HEK293 (cell line): ENCODE results near the gene POM121L2.

Experiments used
- EGR2 ChIP-seq: fragments of 450-650 bp; formaldehyde crosslinking; IDR thresholded peaks from 2 replicates; pipeline ENCODE4 v1.5.1; 2016; ENCODE audit warnings: low read depth, missing biosample characterization, missing genetic modification characterization
- KLF7 ChIP-seq: fragments of 450-650 bp; formaldehyde crosslinking; IDR thresholded peaks from 2 replicates; pipeline ENCODE4 v1.5.1; 2016; ENCODE audit warnings: missing biosample characterization, missing genetic modification characterization, borderline replicate concordance
- MYNN ChIP-seq: fragments of 450-650 bp; formaldehyde crosslinking; IDR thresholded peaks from 2 replicates; pipeline ENCODE4 v1.5.1; 2016; ENCODE audit warnings: missing biosample characterization, missing genetic modification characterization, borderline replicate concordance
- MZF1 ChIP-seq: fragments of 450-650 bp; formaldehyde crosslinking; IDR thresholded peaks from 2 replicates; pipeline ENCODE4 v1.5.1; 2017; ENCODE audit warnings: missing biosample characterization, missing genetic modification characterization, borderline replicate concordance
- SCRT2 ChIP-seq: fragments of 450-650 bp; formaldehyde crosslinking; IDR thresholded peaks from 2 replicates; pipeline ENCODE4 v1.5.1; 2016; ENCODE audit warnings: missing biosample characterization, missing genetic modification characterization
- SP3 ChIP-seq: fragments of 450-650 bp; formaldehyde crosslinking; IDR thresholded peaks from 2 replicates; pipeline ENCODE4 v1.5.1; 2016; ENCODE audit warnings: missing biosample characterization, missing genetic modification characterization
- SP7 ChIP-seq: fragments of 450-650 bp; formaldehyde crosslinking; IDR thresholded peaks from 2 replicates; pipeline ENCODE4 v1.5.1; 2016; ENCODE audit warnings: missing biosample characterization, missing genetic modification characterization
- TRIM28 ChIP-seq: IDR thresholded peaks from 2 replicates; pipeline ENCODE4 v1.6.1; 2011; ENCODE audit warnings: low read length, control low read depth, borderline replicate concordance
- ZBTB20 ChIP-seq: fragments of 450-650 bp; formaldehyde crosslinking; IDR thresholded peaks from 2 replicates; pipeline ENCODE4 v1.5.1; 2016; ENCODE audit warnings: missing biosample characterization, missing genetic modification characterization
- ZBTB21 ChIP-seq: fragments of 450-650 bp; formaldehyde crosslinking; IDR thresholded peaks from 2 replicates; pipeline ENCODE4 v1.5.1; 2017; ENCODE audit warnings: missing biosample characterization, missing genetic modification characterization
- ZBTB7A ChIP-seq: fragments of 450-650 bp; formaldehyde crosslinking; IDR thresholded peaks from 2 replicates; pipeline ENCODE4 v1.5.1; 2016; ENCODE audit warnings: low read depth, missing biosample characterization, missing genetic modification characterization
- ZNF157 ChIP-seq: fragments of 450-650 bp; formaldehyde crosslinking; IDR thresholded peaks from 2 replicates; pipeline ENCODE4 v1.5.1; 2016; ENCODE audit warnings: missing biosample characterization, missing genetic modification characterization
- ZNF221 ChIP-seq: fragments of 450-650 bp; formaldehyde crosslinking; IDR thresholded peaks from 2 replicates; pipeline ENCODE4 v1.5.1; 2017; ENCODE audit warnings: missing biosample characterization, missing genetic modification characterization, borderline replicate concordance
- ZNF366 ChIP-seq: fragments of 450-650 bp; formaldehyde crosslinking; conservative IDR thresholded peaks from 2 replicates; pipeline ENCODE4 v1.5.1; 2016; ENCODE audit warnings: missing biosample characterization, missing genetic modification characterization
- ZNF544 ChIP-seq: fragments of 450-650 bp; formaldehyde crosslinking; IDR thresholded peaks from 2 replicates; pipeline ENCODE4 v1.5.0; 2017; ENCODE audit warnings: missing biosample characterization, missing genetic modification characterization
- ZNF600 ChIP-seq: fragments of 450-650 bp; formaldehyde crosslinking; IDR thresholded peaks from 2 replicates; pipeline ENCODE4 v1.5.1; 2016; ENCODE audit warnings: missing biosample characterization, missing genetic modification characterization
- ZNF623 ChIP-seq: fragments of 450-650 bp; formaldehyde crosslinking; IDR thresholded peaks from 2 replicates; pipeline ENCODE4 v1.5.1; 2016; ENCODE audit warnings: missing biosample characterization, missing genetic modification characterization
- ZNF76 ChIP-seq: fragments of 450-650 bp; formaldehyde crosslinking; IDR thresholded peaks from 2 replicates; pipeline ENCODE4; 2016; ENCODE audit warnings: low read depth, missing biosample characterization, missing genetic modification characterization, borderline replicate concordance
- ZSCAN23 ChIP-seq: fragments of 450-650 bp; formaldehyde crosslinking; IDR thresholded peaks from 2 replicates; pipeline ENCODE4 v1.5.1; 2016; ENCODE audit warnings: missing biosample characterization, missing genetic modification characterization
- ZXDB ChIP-seq: fragments of 450-650 bp; formaldehyde crosslinking; IDR thresholded peaks from 2 replicates; pipeline ENCODE4 v1.5.1; 2016; ENCODE audit warnings: missing biosample characterization, missing genetic modification characterization
- TF ChIP-seq, protein P1 (sequence below): fragments of 450-650 bp; formaldehyde crosslinking; IDR thresholded peaks from 2 replicates; pipeline ENCODE4 v1.5.1; 2016; ENCODE audit warnings: missing biosample characterization, missing genetic modification characterization
- TF ChIP-seq, protein P2 (sequence below): fragments of 450-650 bp; formaldehyde crosslinking; conservative IDR thresholded peaks from 2 replicates; pipeline ENCODE4 v1.5.1; 2016; ENCODE audit warnings: low read depth, missing biosample characterization, missing genetic modification characterization
- TF ChIP-seq, protein P3 (sequence below): fragments of 450-650 bp; formaldehyde crosslinking; IDR thresholded peaks from 2 replicates; pipeline ENCODE4 v1.5.1; 2016; ENCODE audit warnings: missing biosample characterization, missing genetic modification characterization, borderline replicate concordance
- TF ChIP-seq, protein P4 (sequence below): fragments of 450-650 bp; formaldehyde crosslinking; IDR thresholded peaks from 2 replicates; pipeline ENCODE4 v1.5.1; 2017; ENCODE audit warnings: missing biosample characterization, mild to moderate bottlenecking, missing genetic modification characterization, moderate library complexity
- TF ChIP-seq, protein P5 (sequence below): fragments of 450-650 bp; formaldehyde crosslinking; IDR thresholded peaks from 2 replicates; pipeline ENCODE4 v1.5.1; 2017; ENCODE audit warnings: missing biosample characterization, missing genetic modification characterization
- TF ChIP-seq, protein P6 (sequence below): fragments of 450-650 bp; formaldehyde crosslinking; IDR thresholded peaks from 2 replicates; pipeline ENCODE4 v1.5.1; 2016; ENCODE audit warnings: missing biosample characterization, missing genetic modification characterization, low read depth
- TF ChIP-seq, protein P7 (sequence below): fragments of 450-650 bp; IDR thresholded peaks from 2 replicates; pipeline ENCODE4 v1.5.1; 2018; ENCODE audit warnings: missing biosample characterization, mild to moderate bottlenecking, missing genetic modification characterization

The POM121L2 gene

DNA sequence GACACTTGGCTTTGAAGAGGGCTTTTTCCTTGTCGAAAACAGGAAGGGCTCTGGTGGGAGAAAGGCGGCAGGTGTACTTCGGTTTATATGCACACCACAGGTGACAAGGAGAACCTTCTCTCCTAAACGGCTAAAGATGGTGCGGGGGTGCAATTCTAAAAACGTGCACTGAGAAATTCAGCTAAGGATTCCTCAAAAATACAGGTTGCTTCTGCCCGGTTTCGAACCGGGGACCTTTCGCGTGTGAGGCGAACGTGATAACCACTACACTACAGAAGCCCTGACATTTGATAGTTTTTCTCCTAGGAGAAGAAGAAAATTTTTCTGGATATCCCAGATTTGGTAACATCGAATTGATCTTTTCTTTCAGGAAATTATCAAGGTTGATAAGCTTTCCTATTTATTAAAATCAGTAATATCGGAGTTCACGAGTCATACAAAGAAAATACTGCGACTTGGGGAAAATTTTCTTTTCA, 32.0 kb downstream of the POM121L2 start (continued):
- TF ChIP-seq, protein P1, sequence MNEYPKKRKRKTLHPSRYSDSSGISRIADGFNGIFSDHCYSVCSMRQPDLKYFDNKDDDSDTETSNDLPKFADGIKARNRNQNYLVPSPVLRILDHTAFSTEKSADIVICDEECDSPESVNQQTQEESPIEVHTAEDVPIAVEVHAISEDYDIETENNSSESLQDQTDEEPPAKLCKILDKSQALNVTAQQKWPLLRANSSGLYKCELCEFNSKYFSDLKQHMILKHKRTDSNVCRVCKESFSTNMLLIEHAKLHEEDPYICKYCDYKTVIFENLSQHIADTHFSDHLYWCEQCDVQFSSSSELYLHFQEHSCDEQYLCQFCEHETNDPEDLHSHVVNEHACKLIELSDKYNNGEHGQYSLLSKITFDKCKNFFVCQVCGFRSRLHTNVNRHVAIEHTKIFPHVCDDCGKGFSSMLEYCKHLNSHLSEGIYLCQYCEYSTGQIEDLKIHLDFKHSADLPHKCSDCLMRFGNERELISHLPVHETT = peak; percentile 69
- TF ChIP-seq TRIM28 (no peak), ZSCAN23 (tag by site-specific recombination) (no peak), ZNF623 (tag by site-specific recombination) (no peak; the same call in 1 of the 2 replicates), EGR2 (tag by site-specific recombination) (no peak), ZBTB21 (no peak), ZBTB20 (no peak), SP7 (peak; percentile 38; the same call in 1 of the 2 replicates), ZNF544 (no peak), ZNF366 (tag by site-specific recombination) (peak; percentile 79), ZNF221 (tag by site-specific recombination) (peak; percentile 35; the same call in 1 of the 2 replicates), SCRT2 (tag by site-specific recombination) (peak; percentile 46; the same call in 1 of the 2 replicates), ZNF157 (tag by site-specific recombination) (no peak), ZXDB (tag by site-specific recombination) (peak; percentile 45; the same call in 1 of the 2 replicates), ZNF600 (no peak), ZNF76 (tag by site-specific recombination) (no peak), KLF7 (tag by site-specific recombination) (no peak), SP3 (tag by site-specific recombination) (no peak; the same call in none of the 2 replicates), MZF1 (no peak), ZBTB7A (tag by site-specific recombination) (no peak), MYNN (tag by site-specific recombination) (no peak)
- TF ChIP-seq, protein P2, sequence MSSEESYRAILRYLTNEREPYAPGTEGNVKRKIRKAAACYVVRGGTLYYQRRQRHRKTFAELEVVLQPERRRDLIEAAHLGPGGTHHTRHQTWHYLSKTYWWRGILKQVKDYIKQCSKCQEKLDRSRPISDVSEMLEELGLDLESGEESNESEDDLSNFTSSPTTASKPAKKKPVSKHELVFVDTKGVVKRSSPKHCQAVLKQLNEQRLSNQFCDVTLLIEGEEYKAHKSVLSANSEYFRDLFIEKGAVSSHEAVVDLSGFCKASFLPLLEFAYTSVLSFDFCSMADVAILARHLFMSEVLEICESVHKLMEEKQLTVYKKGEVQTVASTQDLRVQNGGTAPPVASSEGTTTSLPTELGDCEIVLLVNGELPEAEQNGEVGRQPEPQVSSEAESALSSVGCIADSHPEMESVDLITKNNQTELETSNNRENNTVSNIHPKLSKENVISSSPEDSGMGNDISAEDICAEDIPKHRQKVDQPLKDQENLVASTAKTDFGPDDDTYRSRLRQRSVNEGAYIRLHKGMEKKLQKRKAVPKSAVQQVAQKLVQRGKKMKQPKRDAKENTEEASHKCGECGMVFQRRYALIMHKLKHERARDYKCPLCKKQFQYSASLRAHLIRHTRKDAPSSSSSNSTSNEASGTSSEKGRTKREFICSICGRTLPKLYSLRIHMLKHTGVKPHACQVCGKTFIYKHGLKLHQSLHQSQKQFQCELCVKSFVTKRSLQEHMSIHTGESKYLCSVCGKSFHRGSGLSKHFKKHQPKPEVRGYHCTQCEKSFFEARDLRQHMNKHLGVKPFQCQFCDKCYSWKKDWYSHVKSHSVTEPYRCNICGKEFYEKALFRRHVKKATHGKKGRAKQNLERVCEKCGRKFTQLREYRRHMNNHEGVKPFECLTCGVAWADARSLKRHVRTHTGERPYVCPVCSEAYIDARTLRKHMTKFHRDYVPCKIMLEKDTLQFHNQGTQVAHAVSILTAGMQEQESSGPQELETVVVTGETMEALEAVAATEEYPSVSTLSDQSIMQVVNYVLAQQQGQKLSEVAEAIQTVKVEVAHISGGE (tag by site-specific recombination) = peak; percentile 50; the same call in 1 of the 2 replicates
- TF ChIP-seq, protein P3, sequence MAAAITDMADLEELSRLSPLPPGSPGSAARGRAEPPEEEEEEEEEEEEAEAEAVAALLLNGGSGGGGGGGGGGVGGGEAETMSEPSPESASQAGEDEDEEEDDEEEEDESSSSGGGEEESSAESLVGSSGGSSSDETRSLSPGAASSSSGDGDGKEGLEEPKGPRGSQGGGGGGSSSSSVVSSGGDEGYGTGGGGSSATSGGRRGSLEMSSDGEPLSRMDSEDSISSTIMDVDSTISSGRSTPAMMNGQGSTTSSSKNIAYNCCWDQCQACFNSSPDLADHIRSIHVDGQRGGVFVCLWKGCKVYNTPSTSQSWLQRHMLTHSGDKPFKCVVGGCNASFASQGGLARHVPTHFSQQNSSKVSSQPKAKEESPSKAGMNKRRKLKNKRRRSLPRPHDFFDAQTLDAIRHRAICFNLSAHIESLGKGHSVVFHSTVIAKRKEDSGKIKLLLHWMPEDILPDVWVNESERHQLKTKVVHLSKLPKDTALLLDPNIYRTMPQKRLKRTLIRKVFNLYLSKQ (tag by site-specific recombination) = no peak
- TF ChIP-seq, protein P4, sequence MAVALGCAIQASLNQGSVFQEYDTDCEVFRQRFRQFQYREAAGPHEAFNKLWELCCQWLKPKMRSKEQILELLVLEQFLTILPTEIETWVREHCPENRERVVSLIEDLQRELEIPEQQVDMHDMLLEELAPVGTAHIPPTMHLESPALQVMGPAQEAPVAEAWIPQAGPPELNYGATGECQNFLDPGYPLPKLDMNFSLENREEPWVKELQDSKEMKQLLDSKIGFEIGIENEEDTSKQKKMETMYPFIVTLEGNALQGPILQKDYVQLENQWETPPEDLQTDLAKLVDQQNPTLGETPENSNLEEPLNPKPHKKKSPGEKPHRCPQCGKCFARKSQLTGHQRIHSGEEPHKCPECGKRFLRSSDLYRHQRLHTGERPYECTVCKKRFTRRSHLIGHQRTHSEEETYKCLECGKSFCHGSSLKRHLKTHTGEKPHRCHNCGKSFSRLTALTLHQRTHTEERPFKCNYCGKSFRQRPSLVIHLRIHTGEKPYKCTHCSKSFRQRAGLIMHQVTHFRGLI = no peak; the same call in 1 of the 2 replicates
- TF ChIP-seq, protein P5, sequence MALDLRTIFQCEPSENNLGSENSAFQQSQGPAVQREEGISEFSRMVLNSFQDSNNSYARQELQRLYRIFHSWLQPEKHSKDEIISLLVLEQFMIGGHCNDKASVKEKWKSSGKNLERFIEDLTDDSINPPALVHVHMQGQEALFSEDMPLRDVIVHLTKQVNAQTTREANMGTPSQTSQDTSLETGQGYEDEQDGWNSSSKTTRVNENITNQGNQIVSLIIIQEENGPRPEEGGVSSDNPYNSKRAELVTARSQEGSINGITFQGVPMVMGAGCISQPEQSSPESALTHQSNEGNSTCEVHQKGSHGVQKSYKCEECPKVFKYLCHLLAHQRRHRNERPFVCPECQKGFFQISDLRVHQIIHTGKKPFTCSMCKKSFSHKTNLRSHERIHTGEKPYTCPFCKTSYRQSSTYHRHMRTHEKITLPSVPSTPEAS (tag by site-specific recombination) = 0 out of 2 replicates have a peak, but pooled peaks have one; percentile 6
- TF ChIP-seq, protein P6, sequence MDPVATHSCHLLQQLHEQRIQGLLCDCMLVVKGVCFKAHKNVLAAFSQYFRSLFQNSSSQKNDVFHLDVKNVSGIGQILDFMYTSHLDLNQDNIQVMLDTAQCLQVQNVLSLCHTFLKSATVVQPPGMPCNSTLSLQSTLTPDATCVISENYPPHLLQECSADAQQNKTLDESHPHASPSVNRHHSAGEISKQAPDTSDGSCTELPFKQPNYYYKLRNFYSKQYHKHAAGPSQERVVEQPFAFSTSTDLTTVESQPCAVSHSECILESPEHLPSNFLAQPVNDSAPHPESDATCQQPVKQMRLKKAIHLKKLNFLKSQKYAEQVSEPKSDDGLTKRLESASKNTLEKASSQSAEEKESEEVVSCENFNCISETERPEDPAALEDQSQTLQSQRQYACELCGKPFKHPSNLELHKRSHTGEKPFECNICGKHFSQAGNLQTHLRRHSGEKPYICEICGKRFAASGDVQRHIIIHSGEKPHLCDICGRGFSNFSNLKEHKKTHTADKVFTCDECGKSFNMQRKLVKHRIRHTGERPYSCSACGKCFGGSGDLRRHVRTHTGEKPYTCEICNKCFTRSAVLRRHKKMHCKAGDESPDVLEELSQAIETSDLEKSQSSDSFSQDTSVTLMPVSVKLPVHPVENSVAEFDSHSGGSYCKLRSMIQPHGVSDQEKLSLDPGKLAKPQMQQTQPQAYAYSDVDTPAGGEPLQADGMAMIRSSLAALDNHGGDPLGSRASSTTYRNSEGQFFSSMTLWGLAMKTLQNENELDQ (tag by site-specific recombination) = no peak
- TF ChIP-seq, protein P7, sequence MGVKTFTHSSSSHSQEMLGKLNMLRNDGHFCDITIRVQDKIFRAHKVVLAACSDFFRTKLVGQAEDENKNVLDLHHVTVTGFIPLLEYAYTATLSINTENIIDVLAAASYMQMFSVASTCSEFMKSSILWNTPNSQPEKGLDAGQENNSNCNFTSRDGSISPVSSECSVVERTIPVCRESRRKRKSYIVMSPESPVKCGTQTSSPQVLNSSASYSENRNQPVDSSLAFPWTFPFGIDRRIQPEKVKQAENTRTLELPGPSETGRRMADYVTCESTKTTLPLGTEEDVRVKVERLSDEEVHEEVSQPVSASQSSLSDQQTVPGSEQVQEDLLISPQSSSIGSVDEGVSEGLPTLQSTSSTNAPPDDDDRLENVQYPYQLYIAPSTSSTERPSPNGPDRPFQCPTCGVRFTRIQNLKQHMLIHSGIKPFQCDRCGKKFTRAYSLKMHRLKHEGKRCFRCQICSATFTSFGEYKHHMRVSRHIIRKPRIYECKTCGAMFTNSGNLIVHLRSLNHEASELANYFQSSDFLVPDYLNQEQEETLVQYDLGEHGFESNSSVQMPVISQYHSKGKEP (tag by site-specific recombination) = peak; percentile 46; the same call in 1 of the 2 replicates
